Skin epidermis (tissue), 12 donors: ENCODE measurements around the gene KRTAP13-2.

Experiments used
- H3K27ac ChIP-seq, 21 experiments: fragments of 200-600 bp; sonication (generic) in 11 of 21; one replicate each; pipeline ENCODE4 v1.5.0; 2020; ENCODE audit warnings: mild to moderate bottlenecking in 3 of 21, inconsistent platforms in 2 of 21, moderate library complexity in 2 of 21
- H3K4me3 ChIP-seq, 7 experiments: fragments of 200-600 bp; sonication (generic) in 2 of 7; one replicate each; pipeline ENCODE4 v1.5.0; 2020; ENCODE audit warnings: inconsistent platforms in 2 of 7, mild to moderate bottlenecking in 2 of 7, moderate library complexity in 1 of 7

The KRTAP13-2 gene

GRCh38 chr21:30372139-30372770 is at the start of gene KRTAP13-2:
Gene KRTAP13-2, minus strand, starts transcription at chr21:30372271. Its CDS starts 58 bp downstream, at chr21:30372213.
- no peak within 1 kb of the TSS for H3K27ac ChIP-seq
- H3K4me3 ChIP-seq, result no peak within 1 kb of the TSS

GRCh38 chr21:30415993-30416392 is 43.9 kb upstream of the KRTAP13-2 start:
- no peak overlapping the region for H3K27ac ChIP-seq
- no peak overlapping the region for H3K4me3 ChIP-seq

GRCh38 chr21:30408782-30409494 is 36.9 kb upstream of the KRTAP13-2 start:
- Histone ChIP-seq H3K27ac (no peak overlapping the region), H3K4me3 (no peak overlapping the region)

- Histone ChIP-seq H3K27ac (no peak within 1 kb of the TSS), H3K4me3 (no peak within 1 kb of the TSS)
Measured at GRCh38 chr21:30395731-30396130, 23.7 kb upstream of the KRTAP13-2 start, which contains the start of gene KRTAP13-1. Gene KRTAP13-1, plus strand, starts transcription at chr21:30396031. Its CDS starts 56 bp downstream, at chr21:30396087.

GRCh38 chr21:30391492-30392025 is 19.5 kb upstream of the KRTAP13-2 start:
- H3K4me3 ChIP-seq, result no peak overlapping the region
- H3K27ac ChIP-seq, result no peak overlapping the region

GRCh38 chr21:30382201-30382600 is 10.1 kb upstream of the KRTAP13-2 start:
- Histone ChIP-seq H3K27ac (no peak overlapping the region), H3K4me3 (no peak overlapping the region)

GRCh38 chr21:30355906-30356305 is 16.2 kb downstream of the KRTAP13-2 start:
- no peak overlapping the region for H3K27ac ChIP-seq
- no peak overlapping the region for H3K4me3 ChIP-seq

- H3K27ac ChIP-seq, result no peak overlapping the region
- no peak overlapping the region for H3K4me3 ChIP-seq
Measured at GRCh38 chr21:30354308-30355005, 17.6 kb downstream of the KRTAP13-2 start.

GRCh38 chr21:30351534-30351933 is 20.5 kb downstream of the KRTAP13-2 start:
- Histone ChIP-seq H3K27ac (no peak overlapping the region), H3K4me3 (no peak overlapping the region)

GRCh38 chr21:30349572-30349971 is 22.5 kb downstream of the KRTAP13-2 start:
- H3K4me3 ChIP-seq, result no peak overlapping the region
- H3K27ac ChIP-seq, result no peak overlapping the region

GRCh38 chr21:30348506-30348905 is 23.6 kb downstream of the KRTAP13-2 start, which contains the start of gene KRTAP23-1:
Gene KRTAP23-1, minus strand, starts transcription at chr21:30348606. Its CDS starts 0 bp downstream, at chr21:30348606.
- Histone ChIP-seq H3K27ac (no peak within 1 kb of the TSS), H3K4me3 (no peak within 1 kb of the TSS)

- Histone ChIP-seq H3K27ac (no peak overlapping the region), H3K4me3 (no peak overlapping the region)
Measured at GRCh38 chr21:30345014-30345413, 27.1 kb downstream of the KRTAP13-2 start.

GRCh38 chr21:30340714-30341573 is 31.1 kb downstream of the KRTAP13-2 start:
- Histone ChIP-seq H3K27ac (no peak overlapping the region), H3K4me3 (no peak overlapping the region)

GRCh38 chr21:30338717-30339116 is 33.4 kb downstream of the KRTAP13-2 start:
- Histone ChIP-seq H3K27ac (no peak overlapping the region), H3K4me3 (no peak overlapping the region)

GRCh38 chr21:30337772-30338171 is 34.3 kb downstream of the KRTAP13-2 start:
- H3K27ac ChIP-seq, result no peak overlapping the region
- no peak overlapping the region for H3K4me3 ChIP-seq

- Histone ChIP-seq H3K27ac (peak within 1 kb of the TSS in 1 of 21 experiments; percentile 47), H3K4me3 (no peak within 1 kb of the TSS)
Measured at GRCh38 chr21:30337276-30337744, 34.8 kb downstream of the KRTAP13-2 start, which contains the start of gene KRTAP27-1. Gene KRTAP27-1, minus strand, starts transcription at chr21:30337694. Its CDS starts 26 bp downstream, at chr21:30337668.

- Histone ChIP-seq H3K4me3 (no peak overlapping the region), H3K27ac (peak overlapping the region in 1 of 21 experiments; percentile 47)
Measured at GRCh38 chr21:30336596-30336995, 35.5 kb downstream of the KRTAP13-2 start.

- no peak overlapping the region for H3K27ac ChIP-seq
- no peak overlapping the region for H3K4me3 ChIP-seq
Measured at GRCh38 chr21:30333736-30334135, 38.3 kb downstream of the KRTAP13-2 start.

- Histone ChIP-seq H3K27ac (no peak overlapping the region), H3K4me3 (no peak overlapping the region)
Measured at GRCh38 chr21:30332681-30333080, 39.4 kb downstream of the KRTAP13-2 start.
